Activated T-helper 2 cell treated with anti-CD3 and anti-CD28 coated beads, Interferon-gamma antibody, Interleukin-2, Interleukin-4, amounts not matched to agents 10 μg/mL and 5 μg/mL and 100 μg/mL, durations not matched to agents 14 hours and 24 hours and 36 hours (primary cell): ENCODE data around the gene CABLES1. TPM values are rescaled to one million over a fixed set of nuclear protein-coding genes. Genes with fewer than 3 reads are reported as not detected.
A peak's percentile ranks its signal among the peaks of the same experiment; 100 is the strongest.
"Not testable (repeated sequence)": the region's sequence is repeated elsewhere in the genome, so short reads cannot be mapped to it uniquely, and the experiment has no call there.

ENCODE experiments used
- DNase-seq: peaks from one replicate; pipeline ENCODE4 v3.0.0; 2021; ENCODE audit warnings: low spot score
- H3K27ac Mint-ChIP-seq: one replicate; pipeline ENCODE4 v1.8.0; 2021; ENCODE audit warnings: mixed read lengths
- H3K27me3 Mint-ChIP-seq: one replicate; pipeline ENCODE4 v1.8.0; 2021; ENCODE audit warnings: low read depth, mixed read lengths
- H3K36me3 Mint-ChIP-seq: one replicate; pipeline ENCODE4 v1.8.0; 2021; ENCODE audit warnings: low read depth, mixed read lengths
- H3K4me1 Mint-ChIP-seq: one replicate; pipeline ENCODE4 v1.8.0; 2021; ENCODE audit warnings: low read depth, mixed read lengths
- H3K4me3 Mint-ChIP-seq: one replicate; pipeline ENCODE4 v1.8.0; 2021; ENCODE audit warnings: low read depth, mild to moderate bottlenecking, moderate library complexity, mixed read lengths
- H3K9me3 Mint-ChIP-seq: one replicate; pipeline ENCODE4 v1.8.0; 2021; ENCODE audit warnings: mixed read lengths
- intact Hi-C: fragments of 100-400 bp; cut with micrococcal nuclease; formaldehyde crosslinking; loops from one replicate; pipeline ENCODE4 v1.15.1; 2023
- total RNA-seq: library from RNA; stranded (reverse); gene quantifications from 2 replicates; pipeline ENCODE4 v1.2.3, GENCODE V29; 2022

The CABLES1 gene, protein sequence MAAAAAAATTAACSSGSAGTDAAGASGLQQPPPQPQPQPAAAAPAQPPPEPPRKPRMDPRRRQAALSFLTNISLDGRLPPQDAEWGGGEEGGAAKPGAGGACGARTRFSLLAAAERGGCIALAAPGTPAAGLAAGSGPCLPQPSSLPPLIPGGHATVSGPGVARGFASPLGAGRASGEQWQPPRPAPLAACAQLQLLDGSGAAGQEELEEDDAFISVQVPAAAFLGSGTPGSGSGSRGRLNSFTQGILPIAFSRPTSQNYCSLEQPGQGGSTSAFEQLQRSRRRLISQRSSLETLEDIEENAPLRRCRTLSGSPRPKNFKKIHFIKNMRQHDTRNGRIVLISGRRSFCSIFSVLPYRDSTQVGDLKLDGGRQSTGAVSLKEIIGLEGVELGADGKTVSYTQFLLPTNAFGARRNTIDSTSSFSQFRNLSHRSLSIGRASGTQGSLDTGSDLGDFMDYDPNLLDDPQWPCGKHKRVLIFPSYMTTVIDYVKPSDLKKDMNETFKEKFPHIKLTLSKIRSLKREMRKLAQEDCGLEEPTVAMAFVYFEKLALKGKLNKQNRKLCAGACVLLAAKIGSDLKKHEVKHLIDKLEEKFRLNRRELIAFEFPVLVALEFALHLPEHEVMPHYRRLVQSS
- total RNA-seq, result 27.4 and 33.5 TPM in 2 replicates

GRCh38 chr18:23134780-23135549 is at the start of gene CABLES1:
Gene CABLES1, plus strand, starts transcription at chr18:23135485. Its CDS starts 278 bp downstream, at chr18:23135763.
- Mint-ChIP-seq H3K27me3 (peaks cover 7% of the 10 kb centered on the region), H3K9me3 (no peaks in the 10 kb centered on the region), H3K4me1 (peaks cover 39% of the 10 kb centered on the region), H3K36me3 (peaks cover 25% of the 10 kb centered on the region), H3K4me3 (peak within 1 kb of the TSS; percentile 82), H3K27ac (peak within 1 kb of the TSS; percentile 76)
- DNase-seq, result peak; percentile 34
- intact Hi-C loops, result loop anchor here (1.0 to 10.0 kb wide), 5 partner anchors 60 to 242 kb away; partner anchors contain the start of gene RBBP8

- Mint-ChIP-seq H3K9me3 (no peaks in the 10 kb centered on the region), H3K27me3 (peaks cover 18% of the 10 kb centered on the region), H3K27ac (no peak overlapping the region), H3K4me3 (no peak overlapping the region), H3K36me3 (no peaks in the 10 kb centered on the region), H3K4me1 (peaks cover 12% of the 10 kb centered on the region)
- no peak for DNase-seq
- intact Hi-C loops, result no loop called here
Measured at GRCh38 chr18:23087352-23087751, 47.9 kb upstream of the CABLES1 start.

- intact Hi-C loops, result no loop called here
- no peaks in the 10 kb centered on the region for H3K9me3 Mint-ChIP-seq
Measured at GRCh38 chr18:23088310-23088709, 47.0 kb upstream of the CABLES1 start.

DNA sequence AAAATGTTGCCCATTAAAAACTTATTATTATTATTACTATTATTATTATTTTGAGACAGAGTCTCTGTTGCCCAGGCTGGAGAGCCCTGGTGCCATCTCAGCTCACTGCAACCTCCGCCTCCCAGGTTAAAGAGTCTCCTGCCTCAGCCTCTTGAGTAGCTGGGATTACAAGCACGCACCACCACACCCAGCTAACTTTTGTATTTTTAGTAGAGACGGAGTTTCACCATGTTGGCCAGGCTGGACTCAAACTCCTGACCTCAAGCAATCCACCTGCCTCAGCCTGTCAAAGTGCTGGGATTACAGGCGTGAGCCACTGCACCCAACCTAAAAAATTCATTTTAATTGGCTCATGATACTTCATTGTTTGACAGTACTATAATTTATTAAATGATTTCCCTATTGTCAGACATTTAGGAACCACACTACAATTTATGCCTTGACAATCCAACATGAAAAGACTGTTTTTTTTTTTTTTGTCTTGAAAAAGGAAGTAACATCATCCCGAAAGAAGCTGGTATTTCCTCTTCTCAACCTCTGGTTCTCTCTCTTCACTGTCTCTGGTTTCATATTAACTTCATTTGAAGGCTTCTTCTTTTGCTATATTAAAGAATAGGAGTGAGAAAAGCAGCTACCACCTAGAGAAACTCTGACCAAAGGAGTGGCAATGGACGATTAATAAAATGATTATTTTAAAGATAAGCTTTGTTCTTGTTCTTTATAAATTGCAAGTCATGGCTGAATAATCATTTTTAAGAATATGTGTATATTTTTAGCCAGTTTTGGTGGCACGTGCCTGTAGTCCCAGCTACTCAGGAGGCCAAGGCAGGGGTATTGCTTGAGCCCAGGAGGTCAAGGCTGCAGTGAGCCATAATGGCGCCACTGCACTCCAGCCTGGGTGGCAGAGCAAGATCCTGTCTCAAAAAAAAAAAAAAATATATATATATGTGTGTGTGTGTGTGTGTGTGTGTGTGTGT is 44.0 kb upstream of the CABLES1 start:
- intact Hi-C loops, H3K9me3 Mint-ChIP-seq, H3K36me3 Mint-ChIP-seq, DNase-seq, H3K4me3 Mint-ChIP-seq, H3K27ac Mint-ChIP-seq: not testable (repeated sequence)
- peaks cover 14% of the 10 kb centered on the region for H3K4me1 Mint-ChIP-seq
- peaks cover 16% of the 10 kb centered on the region for H3K27me3 Mint-ChIP-seq

More at GRCh38 chr18:23088310-23088709, 47.0 kb upstream of the CABLES1 start:
- Mint-ChIP-seq H3K36me3 (no peaks in the 10 kb centered on the region), H3K27ac (no peak overlapping the region), H3K4me3 (no peak overlapping the region), H3K4me1 (peaks cover 14% of the 10 kb centered on the region), H3K27me3 (peaks cover 16% of the 10 kb centered on the region)
- DNase-seq, result no peak

DNA sequence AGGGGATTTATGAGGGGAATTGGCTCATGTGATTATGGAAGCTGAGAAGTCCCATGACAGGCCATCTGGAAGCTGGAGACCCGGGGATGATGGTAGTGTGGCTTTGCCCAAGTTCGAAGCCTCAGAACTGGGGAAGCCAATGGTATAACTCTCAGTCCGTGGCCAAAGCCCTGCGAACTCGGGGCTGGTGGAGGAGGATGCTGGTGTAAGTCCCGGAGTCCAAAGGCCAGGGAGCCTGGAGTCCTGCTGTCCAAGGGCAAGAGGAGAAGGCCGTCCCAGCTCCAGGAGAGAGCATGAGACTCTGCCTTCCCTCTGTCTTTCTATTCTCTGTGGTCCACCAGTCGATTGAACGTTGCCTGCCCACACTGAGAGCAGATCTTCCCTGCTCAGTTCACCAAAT is 43.2 kb upstream of the CABLES1 start:
- H3K27me3 Mint-ChIP-seq, result peaks cover 10% of the 10 kb centered on the region
- H3K4me3 Mint-ChIP-seq, result no peak overlapping the region

GRCh38 chr18:23093130-23093529 is 42.2 kb upstream of the CABLES1 start:
- H3K9me3 Mint-ChIP-seq, H3K36me3 Mint-ChIP-seq, H3K4me1 Mint-ChIP-seq, H3K4me3 Mint-ChIP-seq, intact Hi-C loops, H3K27me3 Mint-ChIP-seq, DNase-seq, H3K27ac Mint-ChIP-seq: not testable (repeated sequence)

More for the DNA sequence above, 43.2 kb upstream of the CABLES1 start:
- DNase-seq, result no peak
- Mint-ChIP-seq H3K9me3 (no peaks in the 10 kb centered on the region), H3K27ac (no peak overlapping the region), H3K36me3 (no peaks in the 10 kb centered on the region), H3K4me1 (peaks cover 13% of the 10 kb centered on the region)
- intact Hi-C loops, result no loop called here

- Mint-ChIP-seq H3K27me3 (peaks cover 11% of the 10 kb centered on the region), H3K9me3 (no peaks in the 10 kb centered on the region), H3K4me1 (peaks cover 8% of the 10 kb centered on the region), H3K4me3 (no peak overlapping the region), H3K27ac (no peak overlapping the region), H3K36me3 (no peaks in the 10 kb centered on the region)
- intact Hi-C loops, result no loop called here
- no peak for DNase-seq
Measured at GRCh38 chr18:23093772-23094171, 41.5 kb upstream of the CABLES1 start.

GRCh38 chr18:23094411-23095190 is 40.7 kb upstream of the CABLES1 start:
- no peaks in the 10 kb centered on the region for H3K9me3 Mint-ChIP-seq
- no peak overlapping the region for H3K27ac Mint-ChIP-seq
- intact Hi-C loops, result no loop called here
- H3K4me1 Mint-ChIP-seq, result peaks cover 8% of the 10 kb centered on the region
- peaks cover 12% of the 10 kb centered on the region for H3K27me3 Mint-ChIP-seq
- no peak overlapping the region for H3K4me3 Mint-ChIP-seq
- no peaks in the 10 kb centered on the region for H3K36me3 Mint-ChIP-seq
- no peak for DNase-seq

GRCh38 chr18:23095463-23095862 is 39.8 kb upstream of the CABLES1 start:
- peaks cover 8% of the 10 kb centered on the region for H3K4me1 Mint-ChIP-seq
- no peak overlapping the region for H3K4me3 Mint-ChIP-seq
- no peak for DNase-seq
- intact Hi-C loops, result no loop called here
- peaks cover 12% of the 10 kb centered on the region for H3K27me3 Mint-ChIP-seq
- no peaks in the 10 kb centered on the region for H3K36me3 Mint-ChIP-seq
- no peaks in the 10 kb centered on the region for H3K9me3 Mint-ChIP-seq
- no peak overlapping the region for H3K27ac Mint-ChIP-seq

DNA sequence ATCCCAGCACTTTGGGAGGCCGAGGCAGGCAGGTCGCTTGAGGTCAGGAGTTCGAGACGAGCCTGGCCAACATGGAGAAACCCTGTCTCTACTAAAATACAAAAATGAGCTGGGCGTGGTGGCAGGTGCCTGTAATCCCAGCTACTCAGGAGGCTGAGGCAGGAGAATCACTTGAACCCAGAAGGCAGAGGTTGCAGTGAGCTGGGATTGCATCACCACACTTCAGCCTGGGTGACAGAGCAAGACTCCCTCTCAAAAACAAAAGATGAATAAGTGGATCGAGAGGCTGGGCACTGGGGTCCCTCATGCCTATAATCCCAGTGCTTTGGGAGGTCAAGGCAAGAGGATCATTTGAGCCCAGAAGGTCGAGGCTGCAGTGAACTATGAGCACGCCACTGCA is 38.3 kb upstream of the CABLES1 start:
- H3K27me3 Mint-ChIP-seq, result peaks cover 12% of the 10 kb centered on the region
- H3K36me3 Mint-ChIP-seq, intact Hi-C loops, H3K9me3 Mint-ChIP-seq, H3K4me1 Mint-ChIP-seq, H3K4me3 Mint-ChIP-seq, DNase-seq, H3K27ac Mint-ChIP-seq: not testable (repeated sequence)

- peaks cover 9% of the 10 kb centered on the region for H3K27me3 Mint-ChIP-seq
- no peak for DNase-seq
- H3K27ac Mint-ChIP-seq, result no peak overlapping the region
- intact Hi-C loops, result no loop called here
- H3K9me3 Mint-ChIP-seq, result no peaks in the 10 kb centered on the region
- H3K36me3 Mint-ChIP-seq, result no peaks in the 10 kb centered on the region
- no peak overlapping the region for H3K4me3 Mint-ChIP-seq
- H3K4me1 Mint-ChIP-seq, result no peaks in the 10 kb centered on the region
Measured at GRCh38 chr18:23099621-23100020, 35.7 kb upstream of the CABLES1 start.
